Astrocyte of the cerebellum (primary cell): Measurements from ENCODE around the gene HOXA7.
A peak's percentile ranks its signal among the peaks of the same experiment; 100 is the strongest.

ENCODE experiments used
- DNase-seq: peaks from one replicate; pipeline ENCODE4 v3.0.0-alpha.2; 2011; ENCODE audit warnings: low read depth
- H3K4me3 ChIP-seq: 2 replicates; pipeline ENCODE4 v1.5.1; 2011; ENCODE audit warnings: mild to moderate bottlenecking, low read depth, low read length, moderate library complexity
- in situ Hi-C: cut with HindIII; loops from 2 replicates; pipeline ENCODE4 v1.10.0; 2017; ENCODE audit warnings: low sequenced_read_pairs
- TF ChIP-seq, protein P1 (sequence below): IDR thresholded peaks from 2 replicates; pipeline ENCODE4 v1.5.1; 2012; ENCODE audit warnings: low read length, low read depth, moderate library complexity, mild to moderate bottlenecking; ENCODE audit errors: missing control alignments

HOXA7 gene

DNA sequence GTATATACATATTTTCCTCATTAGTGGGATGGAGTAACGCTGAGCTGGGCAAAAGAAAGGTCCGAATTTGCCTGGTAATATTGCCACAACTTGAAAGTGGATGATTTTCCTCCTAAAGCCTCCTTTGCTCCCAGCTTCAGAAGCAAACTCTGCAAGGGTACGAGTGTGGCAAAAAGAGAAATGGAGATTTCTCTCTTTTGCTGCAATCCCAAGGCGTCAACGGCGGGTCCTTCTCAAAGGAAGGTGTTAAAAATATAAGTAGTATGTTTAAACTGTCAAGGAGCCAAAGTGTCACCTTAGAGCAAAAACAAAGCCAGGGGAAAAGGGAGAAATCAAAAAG lies 41.6 kb downstream of the HOXA7 start:
- no peak for DNase-seq
- H3K4me3 ChIP-seq: peak overlapping the region; percentile 76
- TF ChIP-seq, protein P1, sequence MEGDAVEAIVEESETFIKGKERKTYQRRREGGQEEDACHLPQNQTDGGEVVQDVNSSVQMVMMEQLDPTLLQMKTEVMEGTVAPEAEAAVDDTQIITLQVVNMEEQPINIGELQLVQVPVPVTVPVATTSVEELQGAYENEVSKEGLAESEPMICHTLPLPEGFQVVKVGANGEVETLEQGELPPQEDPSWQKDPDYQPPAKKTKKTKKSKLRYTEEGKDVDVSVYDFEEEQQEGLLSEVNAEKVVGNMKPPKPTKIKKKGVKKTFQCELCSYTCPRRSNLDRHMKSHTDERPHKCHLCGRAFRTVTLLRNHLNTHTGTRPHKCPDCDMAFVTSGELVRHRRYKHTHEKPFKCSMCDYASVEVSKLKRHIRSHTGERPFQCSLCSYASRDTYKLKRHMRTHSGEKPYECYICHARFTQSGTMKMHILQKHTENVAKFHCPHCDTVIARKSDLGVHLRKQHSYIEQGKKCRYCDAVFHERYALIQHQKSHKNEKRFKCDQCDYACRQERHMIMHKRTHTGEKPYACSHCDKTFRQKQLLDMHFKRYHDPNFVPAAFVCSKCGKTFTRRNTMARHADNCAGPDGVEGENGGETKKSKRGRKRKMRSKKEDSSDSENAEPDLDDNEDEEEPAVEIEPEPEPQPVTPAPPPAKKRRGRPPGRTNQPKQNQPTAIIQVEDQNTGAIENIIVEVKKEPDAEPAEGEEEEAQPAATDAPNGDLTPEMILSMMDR: no peak
- in situ Hi-C loops: loop anchor here (5.0 kb wide), 1 partner anchor 263 kb away; no protein-coding TSS in a partner anchor

DNA sequence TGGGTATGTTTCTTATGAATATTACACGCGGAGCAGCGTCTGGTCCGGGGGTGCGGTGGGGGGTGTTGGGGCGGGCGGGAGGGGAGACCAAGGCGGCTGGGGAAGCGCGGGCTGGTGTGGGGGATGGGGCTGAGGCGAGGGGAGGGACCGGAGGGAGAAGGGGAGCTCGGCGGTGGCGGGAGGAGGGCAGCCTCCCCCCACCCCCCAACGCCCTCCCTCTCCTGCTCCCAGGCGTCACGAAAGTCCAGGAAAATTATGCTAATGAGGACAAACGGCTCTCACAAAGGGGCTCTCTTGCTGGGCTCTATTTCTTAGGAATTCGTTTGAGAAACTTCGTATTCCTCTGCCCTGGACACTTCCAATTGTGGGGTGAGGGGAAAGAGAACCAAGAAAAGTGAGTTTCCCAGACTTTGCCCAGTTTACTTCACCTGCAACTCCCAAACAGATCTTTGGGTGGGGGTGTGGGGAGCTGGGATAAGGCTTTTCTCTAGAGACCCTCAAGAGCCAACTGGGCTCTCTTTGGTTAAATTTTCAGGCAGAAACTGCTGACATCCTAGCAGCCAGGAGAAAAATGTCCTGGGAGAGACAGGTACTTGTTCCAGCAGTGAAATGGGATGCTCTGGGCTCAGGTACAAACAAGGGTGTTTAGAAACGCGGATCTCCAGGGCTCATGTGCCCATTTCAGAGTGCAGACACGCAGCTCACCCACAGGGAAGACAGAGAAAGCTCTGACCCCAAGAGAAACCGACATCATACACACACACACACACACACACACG lies 42.3 kb downstream of the HOXA7 start:
- no peak for DNase-seq
- peak overlapping the region; percentile 76 for H3K4me3 ChIP-seq
- in situ Hi-C loops: no loop called here
- TF ChIP-seq, protein P1: no peak

DNA sequence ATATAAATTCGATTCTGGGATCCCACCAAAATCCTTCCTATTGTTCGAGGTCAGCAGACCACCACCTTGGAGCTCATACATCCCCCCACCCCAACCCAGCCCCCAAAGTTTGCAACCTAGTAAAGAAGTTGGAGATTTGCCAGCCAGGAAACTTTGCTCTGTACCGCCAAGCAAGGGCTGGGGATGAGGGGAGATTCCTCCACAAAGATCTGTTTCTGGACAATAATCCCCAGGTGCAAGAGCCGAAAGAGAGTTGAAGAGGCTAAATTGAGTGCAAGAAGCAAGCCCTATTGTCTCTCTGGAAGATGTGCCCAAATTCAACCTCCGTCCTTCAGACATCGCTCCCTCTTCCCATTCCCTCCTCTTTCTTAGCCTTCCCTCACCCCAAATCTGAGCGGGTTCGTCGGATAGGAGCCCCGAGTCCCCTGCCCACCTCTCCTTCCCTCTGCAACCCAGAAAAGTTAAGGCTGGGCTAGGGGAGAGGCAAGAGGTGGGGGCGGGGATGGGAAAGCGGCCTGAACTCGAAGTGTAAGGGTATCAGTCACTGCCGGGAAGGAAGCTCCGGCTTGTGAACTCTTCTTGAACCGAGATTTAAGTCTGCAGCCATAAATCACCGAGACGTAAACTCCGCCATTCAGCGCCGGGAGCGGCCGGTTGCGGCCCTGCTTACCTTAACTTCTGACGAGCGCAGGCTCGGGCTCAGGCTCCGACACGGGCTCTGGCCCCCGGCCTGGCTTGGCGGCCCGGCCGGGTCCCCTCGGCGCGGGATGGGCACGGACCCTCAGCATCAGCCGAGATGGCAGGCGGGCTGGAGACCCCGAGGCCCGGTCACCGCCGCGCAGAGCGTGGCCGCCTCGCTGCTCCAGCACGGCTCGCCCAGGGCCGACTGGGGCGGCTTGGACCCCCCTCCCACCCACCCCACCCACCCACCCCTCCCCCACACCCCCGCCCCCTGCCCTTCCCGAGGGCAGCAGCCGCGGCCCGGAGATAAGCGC lies 43.2 kb downstream of the HOXA7 start:
- TF ChIP-seq, protein P1: no peak
- in situ Hi-C loops: no loop called here
- H3K4me3 ChIP-seq: peak overlapping the region; percentile 76
- DNase-seq: no peak

DNA sequence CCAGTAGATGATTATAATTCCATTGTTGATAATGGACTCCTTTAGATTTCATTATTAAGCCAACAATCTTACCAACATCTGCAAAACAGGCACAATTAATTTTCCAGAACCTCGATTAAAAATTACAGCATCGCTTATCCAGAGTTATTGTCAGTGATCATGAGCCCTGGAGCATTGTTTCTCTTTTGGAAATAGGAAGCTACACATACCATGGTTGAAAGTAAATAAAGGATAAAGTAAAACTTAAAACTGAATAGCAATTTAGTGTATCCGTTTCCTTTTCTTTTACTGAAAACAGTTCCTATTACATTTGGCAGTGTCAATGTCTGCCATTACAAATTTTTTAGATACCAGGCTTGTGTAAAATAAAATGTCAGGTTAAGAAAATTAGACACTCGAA lies 44.1 kb downstream of the HOXA7 start:
- in situ Hi-C loops: no loop called here
- TF ChIP-seq, protein P1: no peak
- peak overlapping the region; percentile 76 for H3K4me3 ChIP-seq
- DNase-seq: no peak

DNA sequence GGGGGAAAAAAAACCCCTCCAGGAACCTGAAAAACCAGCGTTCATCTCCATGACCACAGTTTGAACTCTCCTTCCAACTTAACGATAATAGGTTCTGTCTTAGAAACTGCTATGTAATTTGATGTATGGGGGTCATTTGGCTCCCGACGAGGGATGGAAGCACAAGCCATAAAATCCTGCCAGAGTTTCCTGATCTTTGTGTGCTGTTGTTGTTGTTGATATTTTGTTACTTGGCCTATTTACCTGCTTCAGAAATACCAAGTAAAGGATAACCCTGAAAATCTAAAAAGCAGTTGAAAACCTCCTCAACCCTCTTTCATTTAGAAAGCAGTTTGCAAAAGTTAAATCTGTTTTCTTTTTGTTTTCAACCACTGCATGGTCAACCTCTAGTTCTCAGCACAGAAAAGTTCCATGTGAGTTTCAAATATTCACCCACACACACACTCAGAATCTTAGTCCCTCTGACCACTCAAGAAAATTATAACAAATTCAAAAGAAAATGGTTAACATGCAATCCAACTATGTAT lies 44.7 kb downstream of the HOXA7 start:
- DNase-seq: no peak
- TF ChIP-seq, protein P1: no peak
- H3K4me3 ChIP-seq: peak overlapping the region; percentile 76
- in situ Hi-C loops: no loop called here

DNA sequence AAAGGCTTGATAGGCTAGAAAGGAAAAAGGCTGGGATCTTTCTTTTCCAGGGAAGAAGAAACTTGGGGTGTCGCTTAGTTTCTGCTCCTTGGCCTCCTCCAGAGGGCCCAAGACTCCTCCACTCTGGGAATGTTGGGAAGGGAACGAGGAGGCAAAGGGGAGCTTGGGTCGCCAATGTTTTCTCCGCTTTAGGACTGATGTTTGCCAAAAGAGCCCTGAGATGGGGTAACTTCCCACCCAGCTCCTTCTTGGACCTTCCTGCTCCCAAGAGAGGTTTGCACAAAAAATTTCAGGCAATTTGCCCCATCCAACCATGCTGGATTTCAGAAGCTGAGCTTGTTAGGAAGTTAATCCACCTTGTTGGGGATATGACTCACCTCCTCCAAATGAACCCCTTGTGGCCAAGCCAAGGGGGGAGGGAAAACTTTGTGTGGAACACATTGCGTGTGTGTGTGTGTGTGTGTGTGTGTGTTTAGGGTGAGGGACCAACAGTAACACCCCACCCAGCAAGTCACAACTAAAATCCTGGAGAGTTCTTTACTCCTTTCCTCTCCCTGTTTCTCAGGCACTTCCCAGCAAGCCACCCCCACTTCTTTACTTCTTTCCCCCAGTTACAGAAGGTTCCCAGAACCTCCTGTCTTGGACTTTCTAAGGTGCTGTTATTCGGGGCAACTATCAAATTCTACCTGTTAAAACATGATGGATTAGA lies 45.3 kb downstream of the HOXA7 start:
- peak overlapping the region; percentile 76 for H3K4me3 ChIP-seq
- in situ Hi-C loops: no loop called here
- peak; percentile 79 for DNase-seq
- TF ChIP-seq, protein P1: no peak
